GM12875 (cell line): ENCODE data around the gene PAK5.
"Not testable (repeated sequence)": the region's sequence is repeated elsewhere in the genome, so short reads cannot be mapped to it uniquely, and the experiment has no call there.

Experiments used
- H3K4me3 ChIP-seq: one replicate; pipeline ENCODE4 v1.5.1; 2011; ENCODE audit warnings: low read depth, low read length, control low read depth
- TF ChIP-seq, protein P1 (sequence below): IDR thresholded peaks from 2 replicates; pipeline ENCODE4 v1.5.1; 2011; ENCODE audit warnings: low read depth, mild to moderate bottlenecking, control low read depth, inconsistent platforms, low read length, moderate library complexity, borderline replicate concordance; ENCODE audit not compliant: insufficient read depth

Gene PAK5

DNA sequence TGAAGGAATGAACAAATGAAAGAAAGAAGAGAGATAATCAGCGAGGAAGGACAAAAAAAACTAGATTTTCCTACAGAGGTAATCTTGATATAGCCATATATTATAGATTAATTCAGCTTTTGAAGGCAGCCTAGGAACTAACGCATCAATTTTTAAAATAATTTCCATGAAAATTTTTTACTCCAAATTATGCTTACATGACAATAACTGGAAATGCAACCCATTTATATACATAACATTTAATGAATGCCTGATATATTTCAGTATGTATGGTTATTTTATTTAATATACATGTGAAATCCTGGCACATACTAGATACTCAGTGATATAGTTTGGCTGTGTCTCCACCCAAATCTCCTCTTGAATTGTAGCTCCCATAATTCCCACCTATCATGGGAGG lies 166.8 kb downstream of the PAK5 start:
- TF ChIP-seq, protein P1, sequence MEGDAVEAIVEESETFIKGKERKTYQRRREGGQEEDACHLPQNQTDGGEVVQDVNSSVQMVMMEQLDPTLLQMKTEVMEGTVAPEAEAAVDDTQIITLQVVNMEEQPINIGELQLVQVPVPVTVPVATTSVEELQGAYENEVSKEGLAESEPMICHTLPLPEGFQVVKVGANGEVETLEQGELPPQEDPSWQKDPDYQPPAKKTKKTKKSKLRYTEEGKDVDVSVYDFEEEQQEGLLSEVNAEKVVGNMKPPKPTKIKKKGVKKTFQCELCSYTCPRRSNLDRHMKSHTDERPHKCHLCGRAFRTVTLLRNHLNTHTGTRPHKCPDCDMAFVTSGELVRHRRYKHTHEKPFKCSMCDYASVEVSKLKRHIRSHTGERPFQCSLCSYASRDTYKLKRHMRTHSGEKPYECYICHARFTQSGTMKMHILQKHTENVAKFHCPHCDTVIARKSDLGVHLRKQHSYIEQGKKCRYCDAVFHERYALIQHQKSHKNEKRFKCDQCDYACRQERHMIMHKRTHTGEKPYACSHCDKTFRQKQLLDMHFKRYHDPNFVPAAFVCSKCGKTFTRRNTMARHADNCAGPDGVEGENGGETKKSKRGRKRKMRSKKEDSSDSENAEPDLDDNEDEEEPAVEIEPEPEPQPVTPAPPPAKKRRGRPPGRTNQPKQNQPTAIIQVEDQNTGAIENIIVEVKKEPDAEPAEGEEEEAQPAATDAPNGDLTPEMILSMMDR: no peak
- H3K4me3 ChIP-seq: no peak overlapping the region

DNA sequence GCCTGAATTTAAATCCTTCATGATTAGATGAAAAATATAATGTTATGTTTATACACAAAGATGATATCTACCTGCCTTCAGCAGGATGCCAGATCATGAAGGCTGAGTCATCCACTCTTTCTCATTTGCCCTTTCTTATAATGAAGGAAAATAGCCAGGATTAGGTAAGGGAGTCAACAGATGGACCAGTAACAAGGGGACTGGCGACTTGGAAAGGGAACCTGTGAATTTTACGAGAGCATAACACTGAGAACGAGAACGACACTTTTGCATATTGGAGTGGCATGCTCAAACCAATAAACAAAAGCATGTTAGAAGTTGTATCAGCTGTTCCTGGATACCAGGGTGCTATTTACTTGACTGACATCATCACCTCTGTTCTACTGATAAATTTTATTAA lies 170.5 kb downstream of the PAK5 start:
- TF ChIP-seq, protein P1: no peak
- H3K4me3 ChIP-seq: no peak overlapping the region

DNA sequence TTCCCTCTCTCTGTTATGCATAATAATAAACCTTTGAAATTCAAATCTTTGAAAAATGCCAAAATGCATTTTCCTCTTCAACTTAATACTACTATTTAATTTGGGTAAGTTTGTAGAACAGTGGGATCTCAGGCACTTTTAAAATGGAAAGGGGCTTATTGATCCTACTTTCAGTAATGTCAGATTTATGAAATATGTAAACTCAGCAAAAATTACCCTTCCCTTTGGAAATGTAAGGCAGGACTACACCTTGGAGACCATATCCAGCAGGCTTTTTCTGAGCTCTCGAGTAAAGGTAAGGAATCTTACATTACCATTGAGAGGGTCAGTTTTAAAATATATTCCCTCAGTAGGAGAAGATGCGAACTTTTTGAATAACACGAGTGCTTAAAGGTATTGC lies 175.5 kb downstream of the PAK5 start:
- TF ChIP-seq, protein P1: no peak
- no peak overlapping the region for H3K4me3 ChIP-seq

DNA sequence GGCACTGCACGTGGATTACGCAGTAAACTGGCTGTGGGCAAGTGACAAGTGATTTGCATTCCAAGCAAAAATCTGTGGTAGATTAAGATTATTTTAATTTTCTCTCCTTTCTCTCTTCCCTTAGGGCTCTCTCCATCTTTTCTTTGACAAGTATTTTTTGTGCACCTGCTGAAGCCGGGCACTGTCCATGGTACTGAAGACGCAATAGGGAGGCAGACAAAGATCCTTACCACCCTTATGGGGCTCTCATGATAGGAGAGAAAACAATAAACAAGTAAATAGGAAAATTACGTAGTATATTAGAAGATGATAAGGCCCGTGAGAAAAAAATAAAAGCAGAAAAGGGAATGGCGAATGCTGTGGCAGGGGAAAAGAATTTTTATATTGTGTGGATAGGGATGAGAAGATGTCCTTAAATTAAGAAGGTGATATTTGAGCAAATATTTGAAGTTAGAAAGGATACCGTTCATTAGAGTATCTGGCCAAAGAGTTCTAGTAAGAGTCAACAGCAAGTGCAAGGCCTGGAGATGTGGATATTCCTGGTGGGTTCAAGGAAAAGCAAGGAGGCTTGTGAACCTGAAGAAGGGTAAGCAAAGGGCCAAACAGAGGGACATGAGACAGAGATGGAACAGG lies 178.5 kb downstream of the PAK5 start:
- TF ChIP-seq, protein P1: no peak
- no peak overlapping the region for H3K4me3 ChIP-seq

DNA sequence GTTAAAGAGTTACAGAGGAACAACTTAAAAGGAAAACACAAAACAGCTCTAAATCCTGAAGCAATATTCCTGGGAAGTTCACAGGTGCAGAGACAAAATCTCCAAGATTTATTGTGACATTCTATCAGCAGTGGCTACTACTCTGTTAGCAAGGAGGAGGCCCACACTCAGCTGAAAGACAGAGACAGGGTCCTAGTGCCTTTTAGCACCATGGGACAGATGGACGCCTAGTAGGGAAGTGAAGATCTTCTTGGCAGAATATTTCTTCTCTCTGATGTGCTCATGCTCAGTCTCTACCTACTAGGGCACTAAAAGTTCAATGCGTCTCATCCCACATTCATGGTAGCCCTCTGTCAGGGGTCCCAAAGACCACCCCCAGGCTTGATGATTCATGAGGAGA lies 191.1 kb downstream of the PAK5 start:
- TF ChIP-seq, protein P1: no peak
- no peak overlapping the region for H3K4me3 ChIP-seq

DNA sequence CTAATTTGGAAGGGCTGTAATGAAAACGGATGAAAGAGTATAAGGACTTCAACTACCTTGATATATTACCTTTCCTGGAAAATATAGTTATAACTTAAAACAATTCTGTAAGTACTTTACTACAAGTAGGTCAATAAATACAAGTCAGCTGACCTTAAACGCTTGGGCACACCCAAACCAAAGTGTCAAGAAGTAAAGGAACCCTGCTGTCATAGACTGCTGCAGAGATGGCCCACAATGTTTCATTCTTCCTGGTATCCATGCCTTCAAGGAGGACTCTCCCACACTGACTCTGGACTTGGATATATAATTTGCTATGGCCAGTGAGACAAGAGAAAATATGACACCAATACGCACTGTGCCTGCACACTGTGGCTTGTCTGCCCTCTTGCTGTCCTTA lies 192.5 kb downstream of the PAK5 start:
- TF ChIP-seq, protein P1: no peak
- H3K4me3 ChIP-seq: no peak overlapping the region

DNA sequence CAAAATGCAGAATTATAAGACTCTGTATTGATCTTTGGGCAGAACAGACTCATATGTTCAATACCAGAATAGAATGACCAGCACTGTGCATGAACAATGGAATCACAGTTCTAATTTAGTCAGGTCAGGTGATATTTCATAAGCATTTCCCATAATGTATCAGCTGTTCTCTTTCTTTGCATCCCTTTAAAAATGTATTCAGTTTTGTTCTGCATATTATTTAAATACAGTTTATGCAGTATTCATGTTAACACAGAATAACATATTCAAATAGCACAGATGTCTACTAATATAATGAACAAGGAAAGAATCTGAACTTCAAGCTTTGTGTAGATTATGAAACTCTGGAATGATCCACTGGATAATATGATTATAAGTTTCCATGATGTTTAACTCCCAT lies 196.0 kb downstream of the PAK5 start:
- TF ChIP-seq, protein P1: no peak
- no peak overlapping the region for H3K4me3 ChIP-seq

DNA sequence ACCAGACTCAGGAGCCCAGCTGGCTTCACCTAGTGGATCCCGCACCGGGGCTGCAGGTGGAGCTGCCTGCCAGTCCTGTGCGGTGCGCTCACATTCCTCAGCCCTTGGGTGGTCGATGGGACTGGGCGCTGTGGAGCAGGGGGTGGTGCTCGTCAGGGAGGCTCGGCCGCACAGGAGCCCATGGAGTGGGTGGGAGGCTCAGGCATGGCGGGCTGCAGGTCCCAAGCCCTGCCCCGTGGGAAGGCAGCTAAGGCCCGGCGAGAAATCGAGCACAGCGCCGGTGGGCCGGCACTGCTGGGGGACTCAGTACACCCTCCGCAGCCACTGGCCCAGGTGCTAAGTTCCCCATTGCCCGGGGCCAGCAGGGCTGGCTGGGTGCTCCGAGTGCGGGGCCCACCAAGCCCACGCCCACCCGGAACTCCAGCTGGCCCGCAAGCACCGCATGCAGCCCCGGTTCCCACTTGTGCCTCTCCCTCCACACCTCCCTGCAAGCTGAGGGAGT lies 197.3 kb downstream of the PAK5 start:
- H3K4me3 ChIP-seq: not testable (repeated sequence)
